Endothelial cell of umbilical vein (primary cell): ENCODE results near the gene RAMACL. TPM values are rescaled to one million over a fixed set of nuclear protein-coding genes. Genes with fewer than 3 reads are reported as not detected.
A peak's percentile ranks its signal among the peaks of the same experiment; 100 is the strongest.

Source experiments
- BruUV-seq: library from RNA; stranded (reverse); fragments of 400-500 nt; replicated peaks from 2 replicates; lab custom pipeline; 2021; lab: Mats Ljungman, UMichigan
- CTCF ChIA-PET: fragments of 300-600, 350-600 bp; sonication (Branson Sonifier 250); formaldehyde crosslinking; loops from one replicate; lab custom pipeline; 2021; ENCODE audit warnings: antibody characterized with exemption, inconsistent platforms; lab: Charles Lee
- POLR2A ChIA-PET: fragments of 300-600, 350-600 bp; sonication (Branson Sonifier 250); formaldehyde crosslinking; loops from one replicate; lab custom pipeline; 2021; ENCODE audit warnings: antibody characterized with exemption, inconsistent platforms; lab: Charles Lee
- DNase-seq: peaks from one replicate; pipeline ENCODE4 v3.0.0-alpha.2; 2011; ENCODE audit warnings: low read depth, low spot score
- FAIRE-seq: peaks from 2 replicates; lab custom pipeline; 2011; peaks lifted over from hg19 to GRCh38; lab: Jason Lieb, UNC
- H2AFZ ChIP-seq: 2 replicates; pipeline ENCODE4 v1.6.0; 2012; ENCODE audit warnings: low read depth, low read length, control low read depth, inconsistent platforms
- H3K27ac ChIP-seq: 2 replicates; pipeline ENCODE4 v1.5.1; 2011; ENCODE audit warnings: low read depth, mild to moderate bottlenecking, control low read depth, low read length, moderate library complexity; ENCODE audit not compliant: insufficient read depth
- H3K27me3 ChIP-seq, 2 experiments: 2 replicates each; pipeline versions ENCODE4 v1.6.0 to v1.6.1; 2011; ENCODE audit warnings: low read length in 2 of 2, mixed read lengths in 1 of 2; ENCODE audit not compliant: control insufficient read depth in 2 of 2, insufficient read depth in 2 of 2
- H3K36me3 ChIP-seq, 2 experiments: 2 replicates in 1 of 2; 3 replicates in 1 of 2; pipeline ENCODE4 v1.5.1; 2011; ENCODE audit warnings: low read length in 2 of 2, mild to moderate bottlenecking in 1 of 2, moderate library complexity in 1 of 2; ENCODE audit not compliant: control insufficient read depth in 2 of 2, insufficient read depth in 2 of 2; ENCODE audit errors: extremely low read depth in 1 of 2
- H3K4me1 ChIP-seq: 3 replicates; pipeline ENCODE4 v1.5.1; 2011; ENCODE audit warnings: mild to moderate bottlenecking, low read length; ENCODE audit not compliant: control insufficient read depth, insufficient read depth; ENCODE audit errors: extremely low read depth
- H3K4me2 ChIP-seq: 2 replicates; pipeline ENCODE4 v1.6.1; 2011; ENCODE audit warnings: low read length, control low read depth, mixed read lengths; ENCODE audit not compliant: insufficient read depth
- H3K4me3 ChIP-seq, 3 experiments: fragments of 200-600 bp in 1 of 3; sonication (generic), shearing (Covaris generic) in 1 of 3; replicated peaks in 1 of 3; 2 replicates each; pipeline ENCODE4 v1.5.1; 2011 to 2016; ENCODE audit warnings: control low read depth in 3 of 3, low read length in 3 of 3, mild to moderate bottlenecking in 2 of 3, inconsistent platforms in 1 of 3, low read depth in 1 of 3, moderate library complexity in 1 of 3; ENCODE audit not compliant: insufficient read depth in 1 of 3
- H3K79me2 ChIP-seq: 2 replicates; pipeline ENCODE4 v1.6.0; 2012; ENCODE audit warnings: low read length, inconsistent platforms; ENCODE audit not compliant: control insufficient read depth, insufficient read depth
- H3K9ac ChIP-seq: replicated peaks from 2 replicates; pipeline ENCODE3; 2011; ENCODE audit warnings: low read length, control low read depth; ENCODE audit not compliant: insufficient read depth; ENCODE audit errors: extremely low read depth
- H3K9me1 ChIP-seq: replicated peaks from 3 replicates; pipeline ENCODE4 v1.6.0; 2011; ENCODE audit warnings: mild to moderate bottlenecking, low read length; ENCODE audit not compliant: control insufficient read depth, insufficient read depth; ENCODE audit errors: extremely low read depth
- H3K9me3 ChIP-seq: replicated peaks from 2 replicates; pipeline ENCODE4 v1.5.1; 2012; ENCODE audit warnings: low read length, inconsistent platforms; ENCODE audit not compliant: control insufficient read depth, insufficient read depth
- H4K20me1 ChIP-seq: replicated peaks from 2 replicates; pipeline ENCODE3; 2011; ENCODE audit warnings: mild to moderate bottlenecking, low read length; ENCODE audit not compliant: control insufficient read depth, insufficient read depth; ENCODE audit errors: extremely low read depth
- CTCF ChIP-seq, 2 donors: IDR thresholded peaks; 1 replicate in 1 of 2; 2 replicates in 1 of 2; pipeline ENCODE4 v1.5.1; 2011; ENCODE audit warnings: low read length in 2 of 2, mild to moderate bottlenecking in 2 of 2, moderate library complexity in 2 of 2, control low read depth in 1 of 2, inconsistent platforms in 1 of 2, low read depth in 1 of 2; ENCODE audit not compliant: insufficient read depth in 1 of 2; ENCODE audit errors: extremely low read depth in 1 of 2
- EZH2 ChIP-seq: IDR thresholded peaks from 2 replicates; pipeline ENCODE4 v1.6.1; 2012; ENCODE audit warnings: borderline replicate concordance, low read depth, mild to moderate bottlenecking, moderate library complexity, low read length, inconsistent platforms; ENCODE audit not compliant: severe bottlenecking
- FOS ChIP-seq: IDR thresholded peaks from 2 replicates; pipeline ENCODE4 v1.6.1; 2011; ENCODE audit warnings: mild to moderate bottlenecking, low read length, moderate library complexity, borderline replicate concordance; ENCODE audit not compliant: insufficient read depth
- GATA2 ChIP-seq: IDR thresholded peaks from 2 replicates; pipeline ENCODE4 v1.7.0; 2011; ENCODE audit warnings: low read depth, mild to moderate bottlenecking, moderate library complexity, mixed read lengths, low read length; ENCODE audit not compliant: insufficient read length, insufficient read depth
- JUN ChIP-seq: IDR thresholded peaks from 2 replicates; pipeline ENCODE4 v1.6.1; 2011; ENCODE audit warnings: borderline replicate concordance, low read depth; ENCODE audit not compliant: insufficient read length, insufficient read depth
- MAX ChIP-seq: IDR thresholded peaks from 2 replicates; pipeline ENCODE4 v1.6.1; 2011; ENCODE audit not compliant: insufficient read depth, insufficient read length
- MYC ChIP-seq: IDR thresholded peaks from one replicate; pipeline ENCODE4 v1.6.1; 2011; ENCODE audit warnings: mild to moderate bottlenecking, low read depth, low read length
- POLR2A ChIP-seq: IDR thresholded peaks from 2 replicates; pipeline ENCODE4 v1.6.1; 2012; ENCODE audit warnings: low read depth, mild to moderate bottlenecking, control low read depth, low read length
- POLR2AphosphoS5 ChIP-seq: IDR thresholded peaks from 2 replicates; pipeline ENCODE4 v1.6.1; 2012; ENCODE audit warnings: low read depth, mild to moderate bottlenecking, control low read depth, low read length, moderate library complexity; ENCODE audit not compliant: insufficient read depth
- dilution Hi-C: fragments of 300-500 bp; cut with MboI; formaldehyde crosslinking; loops from one replicate; pipeline ENCODE4 v1.15.0; 2019; ENCODE audit warnings: low sequenced_read_pairs; ENCODE audit not compliant: extremely low pct_ligation_motif_present
- intact Hi-C: fragments of 100-400 bp; cut with micrococcal nuclease; formaldehyde crosslinking; loops from one replicate; pipeline ENCODE4 v1.10.0; 2022
- polyA plus RNA-seq, 4 experiments: library from polyadenylated mRNA; depleted of rRNA in 3 of 4; stranded (reverse) in 3 of 4; unstranded in 1 of 4; fragments of >200 nt; gene quantifications; 2 replicates each; pipeline versions ENCODE4 v1.2.1 to v1.2.3, GENCODE V29; 2011 to 2012; ENCODE audit warnings: missing spikeins in 1 of 4
- total RNA-seq: library from RNA; stranded (reverse); gene quantifications from 2 replicates; pipeline ENCODE4 v1.2.3, GENCODE V29; 2021

The RAMACL gene
- total and polyA plus RNA-seq, 2 donors (not counting 3 experiments of a cell fraction or from before 2014, with no cell fraction given), result 0.17 to 5.3 TPM

- ChIA-PET CTCF (interaction anchor here (1.0 to 2.0 kb wide), 10 partner anchors 11 to 219 kb away, joined by 3 to 9 read pairs (median 5); partner anchors contain the start of gene RPS6KA2), POLR2A (interaction anchor here (0.8 to 1.5 kb wide), 3 partner anchors 68 to 84 kb away, joined by 3 to 6 read pairs (median 4); partner anchors contain the start of gene RPS6KA2)
- H3K9me3 ChIP-seq, result no peaks in the 10 kb centered on the region
- H3K27me3 ChIP-seq, result no peaks in the 10 kb centered on the region
- H3K79me2 ChIP-seq, result peaks cover 10% of the 10 kb centered on the region
- intact Hi-C loops (loop anchor here (1.0 to 2.0 kb wide), 5 partner anchors 32 to 134 kb away; no protein-coding TSS in a partner anchor), dilution Hi-C loops (no loop called here)
- H3K4me1 ChIP-seq, result peaks cover 27% of the 10 kb centered on the region
- no peaks in the 10 kb centered on the region for H3K36me3 ChIP-seq
- DNase-seq, result no peak
- no peak overlapping the region for H3K4me3 ChIP-seq
- peak overlapping the region; percentile 38 for H3K4me2 ChIP-seq
- H4K20me1 ChIP-seq, result no peaks in the 10 kb centered on the region
- peak overlapping the region; percentile 57 for H3K9ac ChIP-seq
- peak overlapping the region; percentile 92 for H3K27ac ChIP-seq
- H2AFZ ChIP-seq, result no peak overlapping the region
- FAIRE-seq, result no peak
- TF ChIP-seq MAX, result no peak
- TF ChIP-seq JUN, result no peak
- no peak for TF ChIP-seq MYC
- no peak for TF ChIP-seq POLR2AphosphoS5
- no peak for TF ChIP-seq FOS
- no peak for TF ChIP-seq POLR2A
- no peaks in the 10 kb centered on the region for H3K9me1 ChIP-seq
- BruUV-seq, result TSS peak; percentile 57
These were observed 30.1 kb downstream of the RAMACL start for GRCh38 chr6:166556336-166556735.

- dilution Hi-C loops, result no loop called here
These were observed 31.4 kb downstream of the RAMACL start for GRCh38 chr6:166555086-166555485.

More at GRCh38 chr6:166555086-166555485, 31.4 kb downstream of the RAMACL start:
- Histone ChIP-seq H2AFZ (no peak overlapping the region), H3K9me3 (no peaks in the 10 kb centered on the region), H3K4me2 (no peak overlapping the region), H3K27ac (no peak overlapping the region), H4K20me1 (no peaks in the 10 kb centered on the region), H3K36me3 (no peaks in the 10 kb centered on the region), H3K4me3 (no peak overlapping the region), H3K9me1 (no peaks in the 10 kb centered on the region), H3K79me2 (peaks cover 10% of the 10 kb centered on the region), H3K4me1 (peaks cover 27% of the 10 kb centered on the region), H3K27me3 (no peaks in the 10 kb centered on the region), H3K9ac (no peak overlapping the region)
- ChIA-PET CTCF (interaction anchor here (0.8 to 1.6 kb wide), 3 partner anchors 11 to 68 kb away, joined by 3 to 4 read pairs (median 3); no protein-coding TSS in a partner anchor), POLR2A (no interaction called here)
- FAIRE-seq (no peak), DNase-seq (peak; percentile 30)
- intact Hi-C loops, result no loop called here
- TF ChIP-seq POLR2AphosphoS5 (no peak), MAX (no peak), JUN (no peak), GATA2 (no peak), CTCF (IDR thresholded peaks at IDR 0.05; ENCODE audit: extremely low read depth in 1 of 2, insufficient read depth in 1 of 2, low read depth in 1 of 2, low read length in 2 of 2) (no peak), MYC (no peak), POLR2A (no peak), FOS (no peak), EZH2 (no peak)
- BruUV-seq, result no TSS peak
